HUES48 (cell line): ENCODE measurements around the gene GID8.
A peak's percentile ranks its signal among the peaks of the same experiment; 100 is the strongest.

Experiments
- H3K27ac ChIP-seq: one replicate; pipeline ENCODE4 v1.7.0; 2013; ENCODE audit warnings: low read depth, low read length, inconsistent platforms
- H3K27me3 ChIP-seq: 2 replicates; pipeline ENCODE4 v1.6.1; 2013; ENCODE audit warnings: mild to moderate bottlenecking, low read length; ENCODE audit not compliant: control insufficient read depth, insufficient read depth
- H3K36me3 ChIP-seq: 2 replicates; pipeline ENCODE4 v1.6.1; 2013; ENCODE audit warnings: low read length; ENCODE audit not compliant: control insufficient read depth, insufficient read depth
- H3K4me1 ChIP-seq: 2 replicates; pipeline ENCODE4 v1.6.1; 2013; ENCODE audit warnings: mild to moderate bottlenecking, low read length; ENCODE audit not compliant: control insufficient read depth, insufficient read depth
- H3K4me3 ChIP-seq: 2 replicates; pipeline ENCODE4 v1.5.1; 2013; ENCODE audit warnings: mild to moderate bottlenecking, low read depth, low read length
- H3K9ac ChIP-seq: 2 replicates; pipeline ENCODE4 v1.6.1; 2013; ENCODE audit warnings: mild to moderate bottlenecking, low read depth, low read length, moderate library complexity
- H3K9me3 ChIP-seq: 2 replicates; pipeline ENCODE4 v1.6.1; 2013; ENCODE audit warnings: low read length; ENCODE audit not compliant: control insufficient read depth, insufficient read depth

The GID8 gene

DNA sequence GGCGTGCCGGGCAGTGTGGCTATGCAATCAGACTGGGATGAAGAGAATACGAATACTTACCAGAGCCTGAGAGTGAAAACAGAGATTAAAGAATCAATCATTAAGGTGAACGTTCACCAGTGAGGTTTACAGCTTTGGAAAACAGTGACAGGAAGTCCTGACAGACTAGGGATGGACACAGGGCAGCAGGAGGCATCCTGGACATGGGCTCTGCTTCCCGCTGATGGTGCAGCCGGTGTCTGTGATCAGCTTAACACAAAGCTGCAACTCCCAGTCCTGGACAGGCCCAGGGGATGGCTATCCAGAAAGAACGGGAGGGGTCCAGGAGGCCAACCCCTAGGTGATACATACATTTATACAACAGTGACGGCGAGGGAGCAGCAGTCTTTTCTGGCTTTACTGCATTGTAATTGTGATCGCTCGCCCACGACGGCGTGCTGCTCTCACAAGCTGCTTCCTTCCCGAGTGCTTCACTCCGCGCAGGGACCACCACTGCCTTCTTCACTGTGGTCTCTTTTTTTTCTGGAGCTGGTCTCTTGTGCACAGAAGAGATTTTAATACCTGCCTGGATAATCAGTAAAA lies 32.3 kb upstream of the GID8 start:
- Histone ChIP-seq H3K4me1 (peaks cover 5% of the 10 kb centered on the region; the same call in 1 of the 2 replicates), H3K27me3 (no peaks in the 10 kb centered on the region), H3K27ac (no peak overlapping the region), H3K36me3 (peaks cover 99% of the 10 kb centered on the region), H3K4me3 (no peak overlapping the region), H3K9me3 (no peaks in the 10 kb centered on the region), H3K9ac (no peak overlapping the region)

DNA sequence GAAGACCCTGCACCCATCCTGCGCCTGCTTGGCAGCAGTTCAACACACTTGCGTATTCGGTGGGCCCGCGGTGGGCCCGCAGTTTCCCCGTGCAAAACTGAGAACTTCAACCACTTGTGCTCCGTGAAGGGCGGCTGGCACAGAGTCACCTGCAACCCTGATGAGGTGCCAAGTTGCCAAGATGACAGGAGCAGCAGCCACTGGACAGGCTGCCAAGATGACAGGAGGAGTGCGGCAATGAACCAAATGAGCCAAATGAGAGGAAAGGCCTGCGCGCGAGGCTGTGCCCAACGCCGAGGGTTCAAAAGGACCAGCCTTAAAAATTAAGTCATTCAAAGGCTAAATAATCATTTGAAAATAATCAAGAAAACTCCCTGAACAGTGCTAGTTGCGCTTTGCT lies 31.7 kb upstream of the GID8 start:
- Histone ChIP-seq H3K9me3 (no peaks in the 10 kb centered on the region), H3K36me3 (peaks cover 100% of the 10 kb centered on the region), H3K4me3 (no peak overlapping the region), H3K9ac (no peak overlapping the region), H3K4me1 (peaks cover 3% of the 10 kb centered on the region; the same call in 1 of the 2 replicates), H3K27ac (no peak overlapping the region), H3K27me3 (no peaks in the 10 kb centered on the region)

DNA sequence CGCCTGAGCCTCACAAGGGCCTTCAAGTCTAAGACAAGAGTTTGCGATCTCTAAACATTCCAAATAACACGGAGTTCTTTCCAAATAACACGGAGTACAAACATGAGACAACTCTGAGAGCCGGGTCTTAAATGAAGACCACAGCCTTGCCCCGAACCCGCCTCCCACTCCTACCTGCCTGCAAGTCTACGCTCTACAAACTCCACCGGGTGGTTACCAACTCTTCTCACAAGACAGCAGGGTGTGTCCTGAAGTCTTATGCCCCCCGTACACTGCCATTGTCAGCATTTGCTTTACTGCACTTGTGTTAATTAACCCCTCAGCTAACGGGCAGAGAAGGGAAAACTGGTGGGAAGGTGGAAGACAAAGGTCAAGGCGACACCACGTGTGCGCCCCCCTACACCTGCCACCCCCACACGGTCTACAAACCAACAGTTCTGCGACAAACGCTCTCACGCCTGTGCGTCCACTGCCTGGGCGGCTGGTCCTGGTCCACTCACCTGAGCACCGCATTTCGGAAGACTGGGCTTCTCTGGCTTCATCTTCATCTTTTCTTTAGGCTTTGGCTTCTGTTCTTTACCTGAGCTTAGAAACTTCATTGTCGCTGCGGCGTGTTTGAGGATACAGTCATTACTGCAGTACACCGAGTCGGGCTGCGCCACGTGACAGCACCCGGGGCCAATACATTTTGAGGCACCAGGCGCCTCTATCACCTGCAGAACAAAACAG lies 31.1 kb upstream of the GID8 start:
- H3K4me1 ChIP-seq = no peaks in the 10 kb centered on the region; the same call in 1 of the 2 replicates
- H3K9me3 ChIP-seq = no peaks in the 10 kb centered on the region
- peaks cover 100% of the 10 kb centered on the region for H3K36me3 ChIP-seq
- no peak overlapping the region for H3K9ac ChIP-seq
- H3K27ac ChIP-seq = peak overlapping the region; percentile 27
- no peaks in the 10 kb centered on the region for H3K27me3 ChIP-seq
- H3K4me3 ChIP-seq = no peak overlapping the region

DNA sequence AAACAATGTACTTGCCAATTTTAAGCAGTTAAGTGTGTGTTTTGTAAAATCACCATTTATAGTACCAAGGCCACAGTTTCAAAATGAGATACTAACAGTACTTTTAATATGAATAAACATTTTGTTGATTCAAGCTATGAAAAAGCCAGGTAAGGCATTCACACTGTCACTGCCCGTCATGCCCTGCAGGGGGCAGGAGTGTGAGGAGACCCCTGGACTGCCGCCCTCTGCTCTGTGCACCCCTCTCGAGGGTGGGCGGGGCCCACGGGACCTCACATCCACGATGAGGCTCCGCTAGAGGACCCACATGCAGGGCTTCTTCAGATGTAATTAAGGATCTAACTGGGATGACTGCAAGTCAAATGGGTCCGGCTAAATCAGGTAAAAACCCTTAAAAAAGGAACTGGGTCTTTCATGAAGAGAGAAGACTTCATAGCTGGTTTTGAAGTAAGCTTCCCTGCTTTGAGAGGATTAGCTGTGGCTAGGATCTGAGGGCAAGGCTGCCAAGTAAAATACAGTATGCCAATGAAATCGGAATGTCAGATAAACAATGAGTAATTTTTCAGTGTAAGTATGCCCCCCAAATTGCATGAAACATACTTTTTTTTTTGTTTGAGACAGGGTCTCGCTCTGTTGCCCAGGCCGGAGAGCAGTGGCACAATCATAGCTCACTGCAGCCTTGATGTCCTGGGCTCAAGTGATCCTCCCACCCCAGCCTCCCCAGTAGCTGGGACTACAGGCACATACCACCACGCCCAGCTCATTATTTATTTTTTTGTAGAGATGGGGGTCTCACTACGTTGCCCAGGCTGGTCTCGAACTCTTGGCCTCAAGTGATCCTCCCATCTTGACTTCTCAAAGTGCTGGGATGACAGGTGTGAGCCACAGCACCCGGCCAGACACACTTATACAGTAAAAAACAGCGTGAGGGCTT lies 30.3 kb upstream of the GID8 start:
- Histone ChIP-seq H3K9me3 (no peaks in the 10 kb centered on the region), H3K4me3 (no peak overlapping the region), H3K4me1 (no peaks in the 10 kb centered on the region; the same call in 1 of the 2 replicates), H3K27me3 (no peaks in the 10 kb centered on the region), H3K9ac (no peak overlapping the region), H3K27ac (peak overlapping the region; percentile 27), H3K36me3 (peaks cover 100% of the 10 kb centered on the region)

DNA sequence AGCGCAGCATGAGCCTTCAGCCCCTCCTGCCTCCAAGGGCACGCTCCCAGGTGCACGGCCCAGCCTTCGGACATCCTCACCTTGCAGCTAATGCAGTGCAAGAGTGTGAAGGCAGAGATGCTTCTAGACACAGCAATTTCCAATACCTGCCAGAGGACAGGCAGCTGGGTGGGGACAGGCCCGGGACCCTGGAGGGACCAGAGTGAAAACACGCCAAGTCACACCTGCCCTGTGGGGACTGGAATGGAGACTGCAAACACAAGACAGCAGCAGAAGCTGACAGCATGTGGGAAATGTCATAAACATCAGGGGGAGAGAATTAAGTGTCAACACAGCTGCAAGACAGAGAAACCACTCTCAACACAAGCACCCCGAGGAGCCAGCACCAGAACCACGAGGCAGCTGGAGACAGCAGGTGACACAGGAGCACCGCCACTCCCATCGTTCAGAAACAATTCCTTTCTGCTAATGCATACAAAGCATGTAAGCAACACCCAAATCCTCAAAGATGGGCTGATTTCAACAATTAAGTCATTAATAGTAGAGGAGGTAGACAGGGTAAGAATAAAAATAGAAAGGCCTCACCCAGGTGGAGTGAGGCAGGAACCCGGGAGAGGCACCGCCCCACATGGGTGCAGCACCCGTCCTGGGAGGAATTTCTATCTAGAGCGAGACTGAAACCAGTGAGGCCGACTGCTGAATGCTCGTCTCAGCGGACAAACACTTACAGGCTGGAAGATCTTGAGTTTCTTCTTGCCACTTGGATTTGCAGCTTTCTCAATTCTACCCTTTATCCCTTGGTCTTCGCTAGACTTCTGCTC lies 28.8 kb upstream of the GID8 start:
- Histone ChIP-seq H3K27ac (no peak overlapping the region), H3K9me3 (no peaks in the 10 kb centered on the region), H3K4me3 (no peak overlapping the region), H3K36me3 (peaks cover 100% of the 10 kb centered on the region), H3K9ac (no peak overlapping the region), H3K27me3 (no peaks in the 10 kb centered on the region), H3K4me1 (peaks cover 2% of the 10 kb centered on the region)

DNA sequence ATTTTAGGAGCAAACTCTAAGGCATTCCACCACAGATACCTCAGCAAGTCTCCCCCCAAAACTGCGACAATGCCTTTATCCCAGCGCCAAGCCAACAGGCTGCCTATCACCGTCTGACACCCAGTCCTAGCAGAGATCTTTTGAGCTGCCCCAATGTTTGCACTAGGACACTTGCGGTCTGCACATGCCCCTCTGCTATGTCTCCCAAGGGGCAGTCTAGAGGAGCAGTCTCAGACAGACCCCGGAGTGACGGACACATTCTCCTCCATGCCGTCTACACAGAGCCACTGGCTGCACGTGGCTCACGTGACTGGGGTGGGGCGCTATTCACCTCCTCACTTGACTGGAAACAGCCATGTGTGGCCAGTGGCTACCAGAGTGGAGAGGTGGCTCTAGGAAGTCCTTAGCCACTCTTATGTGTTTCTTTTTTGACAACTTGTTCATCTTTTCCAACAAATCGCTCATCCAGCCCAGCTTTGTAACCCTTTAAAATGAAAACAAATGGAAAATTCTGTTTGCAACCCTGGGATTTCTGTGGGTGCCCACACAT lies 27.7 kb upstream of the GID8 start:
- H3K36me3 ChIP-seq = peaks cover 92% of the 10 kb centered on the region

DNA sequence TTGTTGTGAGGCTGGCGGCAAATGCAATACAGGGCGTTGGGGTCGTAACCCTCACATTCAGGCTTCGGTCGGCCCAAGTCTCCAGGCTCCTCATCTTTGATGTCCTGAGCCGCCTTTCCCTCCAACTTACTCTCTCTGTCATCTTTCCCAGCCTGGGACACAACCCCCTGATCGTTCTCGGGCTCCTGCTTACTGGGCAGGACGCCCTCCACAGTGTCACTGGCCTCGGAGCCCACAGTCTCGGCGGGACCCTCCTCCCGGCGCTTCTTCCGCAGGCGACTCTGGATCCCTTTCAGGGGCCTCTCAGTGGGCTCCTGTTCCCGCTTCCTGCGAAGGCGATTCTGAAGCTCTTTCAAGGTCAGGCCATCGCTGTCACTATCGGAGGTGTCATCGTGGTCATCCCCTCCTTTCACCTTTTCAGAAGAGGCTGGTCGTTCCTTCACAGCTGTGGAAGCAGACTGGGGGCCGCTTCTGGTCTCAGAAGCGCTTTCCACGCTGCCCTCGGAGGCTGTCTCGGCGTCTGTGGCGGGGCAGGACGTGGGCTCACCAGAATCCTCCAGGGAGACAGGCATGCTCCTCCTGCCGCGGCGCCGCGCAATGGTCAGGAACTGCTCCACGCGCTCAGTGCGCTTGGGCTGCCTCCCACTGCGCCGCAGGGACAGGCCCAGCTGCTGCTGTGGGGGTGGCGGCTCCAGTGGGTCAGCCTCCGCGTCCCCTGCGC lies 27.0 kb upstream of the GID8 start:
- no peaks in the 10 kb centered on the region for H3K27me3 ChIP-seq
- H3K27ac ChIP-seq = no peak overlapping the region
- H3K4me1 ChIP-seq = peaks cover 17% of the 10 kb centered on the region

More for the DNA sequence above, 27.7 kb upstream of the GID8 start:
- H3K9me3 ChIP-seq = no peaks in the 10 kb centered on the region
- no peak overlapping the region for H3K9ac ChIP-seq
- H3K27me3 ChIP-seq = no peaks in the 10 kb centered on the region
- peaks cover 12% of the 10 kb centered on the region for H3K4me1 ChIP-seq
- no peak overlapping the region for H3K4me3 ChIP-seq
- no peak overlapping the region for H3K27ac ChIP-seq

DNA sequence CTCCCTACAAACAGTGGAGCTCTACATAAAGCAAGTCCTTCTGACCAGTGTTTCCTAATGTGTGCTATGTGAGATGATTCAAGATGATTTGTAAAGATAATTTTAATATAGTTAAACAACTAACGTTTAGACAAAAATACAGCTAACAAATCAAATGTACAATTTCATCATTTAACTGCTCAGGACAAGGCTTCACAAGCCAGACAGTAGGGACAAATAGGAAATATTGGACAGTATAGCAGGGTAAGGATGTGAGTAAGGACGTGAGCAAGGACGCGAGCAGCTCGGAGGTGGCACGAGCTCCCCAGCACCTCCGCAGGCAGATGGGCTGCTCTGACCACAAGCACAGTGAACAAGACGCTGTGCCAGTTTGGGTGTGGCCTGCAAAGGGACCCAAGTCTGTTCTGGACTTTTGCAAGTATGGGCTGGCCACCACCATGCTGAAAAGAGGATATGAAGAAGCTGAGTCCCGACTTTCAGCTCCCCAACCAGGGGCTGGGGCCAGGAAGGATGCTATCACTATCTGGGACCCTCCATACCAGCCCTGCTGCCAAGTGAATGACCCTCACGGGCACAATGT lies 26.2 kb upstream of the GID8 start:
- Histone ChIP-seq H3K27me3 (no peaks in the 10 kb centered on the region), H3K4me1 (peaks cover 25% of the 10 kb centered on the region)

More for the DNA sequence above, 27.0 kb upstream of the GID8 start:
- Histone ChIP-seq H3K9ac (no peak overlapping the region), H3K9me3 (no peaks in the 10 kb centered on the region), H3K4me3 (no peak overlapping the region), H3K36me3 (peaks cover 86% of the 10 kb centered on the region)

DNA sequence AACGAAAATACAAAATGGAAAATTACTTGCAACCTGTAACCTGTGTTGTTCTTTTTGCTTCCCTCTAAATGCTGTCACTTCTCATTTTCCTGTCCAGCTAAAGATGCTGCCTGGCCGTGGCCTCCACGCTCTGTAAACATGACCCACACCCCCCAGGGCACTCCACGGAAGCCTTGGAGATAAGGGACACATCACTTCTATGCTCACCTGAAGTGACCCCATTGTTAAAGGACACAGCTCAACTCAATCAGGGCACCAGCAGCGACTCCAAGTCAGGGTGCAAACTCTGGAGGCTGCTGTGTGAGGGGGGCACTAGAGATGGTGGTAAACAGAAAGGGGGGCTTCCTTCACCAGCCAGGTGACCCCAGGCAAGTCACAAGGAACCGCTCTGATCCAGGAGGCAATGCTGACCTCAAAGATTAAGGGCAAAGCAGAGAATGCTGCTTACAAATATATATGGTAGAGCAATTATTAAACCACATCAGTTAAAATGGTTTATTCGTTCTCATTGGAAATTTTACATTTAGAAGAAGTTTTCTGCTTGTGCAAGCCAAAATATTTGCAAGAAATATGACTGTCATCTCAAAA lies 24.8 kb upstream of the GID8 start:
- peaks cover 64% of the 10 kb centered on the region for H3K36me3 ChIP-seq
- H3K4me1 ChIP-seq = peaks cover 39% of the 10 kb centered on the region
- H3K27ac ChIP-seq = no peak overlapping the region
- H3K27me3 ChIP-seq = no peaks in the 10 kb centered on the region
- H3K9me3 ChIP-seq = no peaks in the 10 kb centered on the region
- no peak overlapping the region for H3K9ac ChIP-seq
- no peak overlapping the region for H3K4me3 ChIP-seq

More for the DNA sequence above, 26.2 kb upstream of the GID8 start:
- Histone ChIP-seq H3K4me3 (no peak overlapping the region), H3K27ac (no peak overlapping the region), H3K9me3 (no peaks in the 10 kb centered on the region), H3K36me3 (peaks cover 77% of the 10 kb centered on the region), H3K9ac (no peak overlapping the region)
